Hepatocyte (in vitro differentiated cells): Measurements from ENCODE around the gene MAP3K8.

Experiments used
- CTCF ChIP-seq: fragments of 200-600 bp; sonication (generic); IDR thresholded peaks from 2 replicates; pipeline ENCODE4 v1.5.1; 2016; ENCODE audit warnings: antibody characterized with exemption, mild to moderate bottlenecking; ENCODE audit not compliant: poor library complexity
- EZH2 ChIP-seq: fragments of 200-600 bp; sonication (generic); IDR thresholded peaks from 2 replicates; pipeline ENCODE4 v1.6.1; 2016; ENCODE audit warnings: antibody characterized with exemption, mild to moderate bottlenecking, borderline replicate concordance
- EZH2phosphoT487 ChIP-seq: fragments of 200-600 bp; sonication (generic); IDR thresholded peaks from one replicate; pipeline ENCODE4 v1.6.1; 2018; ENCODE audit warnings: antibody characterized with exemption, mild to moderate bottlenecking, low read depth, moderate library complexity; ENCODE audit not compliant: unreplicated experiment, severe bottlenecking

- TF ChIP-seq CTCF: no peak
- no peak for TF ChIP-seq EZH2
- TF ChIP-seq EZH2phosphoT487: no peak
Measured at GRCh38 chr10:30404540-30404939, 29.4 kb upstream of the MAP3K8 start.
